Stimulated activated CD4-positive, alpha-beta T cell treated with anti-CD3 and anti-CD28 coated beads, Interleukin-12 subunit alpha, Interleukin-12 subunit beta, amount 100 ng/mL, for 24 hours (primary cell): ENCODE data around the gene LRCOL1.
A peak's percentile ranks its signal among the peaks of the same experiment; 100 is the strongest.
"Not testable (repeated sequence)": the region's sequence is repeated elsewhere in the genome, so short reads cannot be mapped to it uniquely, and the experiment has no call there.

Source experiments
- DNase-seq, 2 experiments: peaks; one replicate each; pipeline ENCODE4 v3.0.0-alpha.2; 2020; ENCODE audit warnings: low read depth in 2 of 2

Gene LRCOL1

DNA sequence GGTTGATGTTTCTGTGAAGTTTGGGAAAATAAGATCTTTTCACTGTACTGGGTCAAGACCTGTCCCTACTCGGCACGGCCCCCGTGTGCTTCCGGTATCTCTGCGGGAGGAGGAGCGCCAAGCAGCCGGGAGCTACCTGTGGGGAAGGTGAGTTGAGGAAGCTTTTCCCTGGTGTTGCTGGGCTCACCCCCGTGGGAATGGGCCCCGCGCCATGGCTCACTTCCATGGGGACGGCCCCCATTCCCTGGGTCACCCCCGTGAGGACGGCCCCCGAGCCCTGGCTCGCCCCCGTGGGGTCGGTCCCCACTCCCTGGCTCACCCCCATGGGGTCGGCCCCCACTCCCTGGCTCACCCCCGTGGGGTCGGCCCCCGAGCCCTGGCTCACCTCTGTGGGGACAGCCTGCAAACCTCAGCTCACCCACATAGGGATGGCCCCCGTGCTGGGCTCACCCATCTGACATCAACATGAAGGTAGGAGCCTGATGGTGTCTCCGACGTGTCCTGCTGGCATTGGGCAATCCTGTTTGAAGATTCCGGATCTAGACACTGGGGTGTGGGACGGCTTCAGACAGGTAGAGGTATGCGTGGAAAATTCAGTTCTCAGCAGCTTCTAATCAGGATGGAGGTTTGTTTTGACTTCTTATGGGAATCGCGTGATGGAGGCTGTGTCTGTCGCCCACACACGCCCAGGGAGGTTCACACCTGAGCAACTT, 9.1 kb downstream of the LRCOL1 start:
- no peak for DNase-seq

DNA sequence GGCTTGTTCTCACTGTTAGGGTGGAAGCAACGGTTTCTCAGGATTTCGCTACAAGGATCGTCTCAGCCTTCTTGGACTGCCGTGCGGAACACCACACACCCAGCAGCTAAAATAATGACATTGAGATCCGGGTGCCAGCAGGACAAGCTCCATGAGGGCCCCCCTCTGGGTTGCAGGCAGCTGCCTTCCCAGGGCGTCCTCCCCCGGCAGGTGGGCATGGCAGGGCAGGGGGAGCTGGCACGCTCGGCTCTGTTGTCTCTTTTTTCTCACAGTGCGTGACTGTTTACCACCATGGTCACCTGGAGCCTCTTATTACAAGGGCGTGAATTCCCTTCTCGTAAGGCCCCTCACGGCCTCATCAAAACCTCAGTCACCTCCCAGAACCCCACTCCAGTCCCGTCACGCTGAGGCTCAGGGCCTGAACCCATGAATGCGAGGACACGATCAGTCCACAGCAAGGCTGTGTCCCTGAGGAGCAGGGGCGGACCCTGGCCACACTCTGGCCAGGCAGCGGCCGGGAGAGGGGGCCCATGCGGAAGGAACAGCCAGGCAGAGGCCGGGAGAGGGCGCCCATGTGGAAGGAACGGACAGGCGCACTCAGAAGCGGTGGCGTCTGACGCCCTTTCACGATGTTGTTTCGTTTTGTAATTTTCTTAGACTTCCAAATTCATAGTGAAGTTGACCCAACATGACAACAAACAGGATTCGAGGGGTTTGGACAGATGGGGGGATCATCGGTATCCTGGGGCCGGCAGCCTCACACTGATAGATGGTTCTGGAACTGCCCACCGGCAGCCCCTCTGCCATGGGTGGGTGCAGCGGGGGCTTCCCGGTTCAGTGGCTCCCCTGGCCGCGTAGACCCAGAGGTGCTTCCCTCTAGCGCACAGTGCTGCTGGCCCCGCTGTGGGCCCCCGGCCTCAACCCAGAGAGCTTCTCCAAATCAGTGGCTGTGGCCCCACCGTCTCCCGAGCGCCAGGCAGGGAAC, 10.0 kb downstream of the LRCOL1 start:
- no peak for DNase-seq

DNA sequence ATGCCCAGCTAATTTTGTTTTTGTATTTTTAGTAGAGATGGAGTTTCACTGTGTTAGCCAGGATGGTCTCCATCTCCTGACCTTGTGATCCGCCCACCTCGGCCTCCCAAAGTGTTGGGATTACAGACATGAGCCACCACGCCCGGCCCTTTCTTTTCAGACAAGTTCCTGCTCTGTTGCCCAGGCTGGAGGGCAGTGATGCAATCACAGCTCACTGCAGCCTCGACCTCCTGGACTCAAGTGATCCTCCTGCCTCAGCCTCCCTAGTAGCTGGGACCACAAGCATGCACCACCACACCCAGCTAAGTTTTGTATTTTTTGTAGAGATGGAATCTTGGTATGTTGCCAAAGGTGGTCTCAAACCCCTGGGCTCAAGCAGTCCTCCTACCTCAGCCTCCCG, 10.9 kb downstream of the LRCOL1 start:
- not testable (repeated sequence) for DNase-seq

DNA sequence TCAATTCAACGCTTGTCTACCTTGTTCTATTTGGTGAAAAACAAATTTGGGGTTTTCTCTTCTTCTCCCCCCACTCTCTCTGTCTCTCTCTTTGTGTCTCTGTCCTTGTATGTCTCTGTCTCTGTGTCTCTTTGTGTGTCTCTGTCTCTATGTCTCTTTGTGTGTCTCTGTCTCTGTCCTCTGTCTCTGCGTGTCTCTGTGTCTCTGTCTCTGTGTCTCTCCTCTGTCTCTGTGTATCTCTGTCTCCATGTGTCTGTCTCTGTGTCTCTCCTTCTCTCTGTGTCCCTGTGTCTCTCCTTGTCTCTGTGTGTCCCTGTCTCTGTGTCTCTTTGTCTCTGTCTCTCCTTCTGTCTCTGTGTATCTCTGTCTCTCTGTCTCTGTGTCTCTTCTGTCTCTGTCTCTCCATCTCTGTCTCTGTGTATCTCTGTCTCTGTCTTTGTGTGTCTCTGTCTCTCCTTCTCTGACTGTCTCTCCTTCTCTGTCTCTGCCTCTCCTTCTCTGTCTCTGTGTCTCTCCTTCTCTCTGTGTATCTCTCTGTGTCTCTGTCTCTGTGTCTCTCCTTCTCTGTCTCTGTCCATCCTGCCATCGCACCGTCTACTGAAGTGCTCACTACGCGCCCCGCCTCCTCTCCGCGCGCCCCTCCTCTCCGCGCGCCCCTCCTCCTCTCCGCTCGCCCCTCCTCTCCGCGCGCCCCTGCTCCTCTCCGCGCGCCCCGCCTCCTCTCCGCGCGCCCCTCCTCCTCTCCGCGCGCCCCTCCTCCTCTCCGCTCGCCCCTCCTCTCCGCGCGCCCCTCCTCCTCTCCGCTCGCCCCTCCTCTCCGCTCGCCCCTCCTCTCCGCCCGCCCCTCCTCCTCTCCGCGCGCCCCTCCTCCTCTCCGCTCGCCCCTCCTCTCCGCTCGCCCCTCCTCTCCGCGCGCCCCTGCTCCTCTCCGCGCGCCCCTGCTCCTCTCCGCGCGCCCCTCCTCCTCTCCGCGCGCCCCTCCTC, 12.8 kb downstream of the LRCOL1 start:
- no peak for DNase-seq

DNA sequence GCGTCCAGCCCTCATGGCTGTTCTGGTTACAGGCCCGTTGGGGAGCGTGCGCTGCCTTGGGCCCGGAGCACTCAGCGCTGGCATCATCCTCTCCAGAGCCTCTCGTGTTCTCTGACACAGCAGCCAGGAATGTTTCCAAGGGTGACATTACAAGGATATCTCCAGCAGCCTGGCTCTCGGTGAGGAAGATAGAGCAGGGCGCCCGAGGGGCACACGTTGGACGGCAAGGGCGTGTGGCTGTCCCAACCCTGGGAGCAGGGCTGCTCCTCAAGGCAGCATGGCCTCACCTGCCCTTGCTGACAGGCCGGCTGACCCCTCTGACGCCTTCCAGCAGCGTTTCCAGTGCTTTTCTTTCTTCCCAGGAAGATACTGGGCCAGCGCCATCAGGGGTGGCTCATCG, 14.4 kb downstream of the LRCOL1 start:
- DNase-seq, result no peak

DNA sequence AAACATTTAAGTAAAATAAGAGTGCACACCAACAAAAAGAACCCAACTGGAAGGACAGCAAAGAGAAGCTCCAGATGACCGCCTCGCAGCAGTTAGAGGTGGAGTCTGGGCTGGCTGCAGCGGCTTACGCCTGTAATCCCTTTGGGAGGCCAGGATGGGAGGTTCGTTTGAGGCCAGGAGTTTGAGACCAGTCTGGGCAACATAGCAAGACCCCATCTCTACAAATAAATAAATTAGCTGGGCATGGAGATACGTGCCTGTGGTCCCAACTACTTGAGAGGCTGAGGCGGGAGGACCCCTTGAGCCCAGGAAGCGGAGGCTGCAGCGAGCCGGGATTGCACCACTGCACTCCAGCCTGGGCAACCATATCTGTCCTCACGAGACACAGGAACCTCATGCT, 15.2 kb downstream of the LRCOL1 start:
- DNase-seq, result no peak

DNA sequence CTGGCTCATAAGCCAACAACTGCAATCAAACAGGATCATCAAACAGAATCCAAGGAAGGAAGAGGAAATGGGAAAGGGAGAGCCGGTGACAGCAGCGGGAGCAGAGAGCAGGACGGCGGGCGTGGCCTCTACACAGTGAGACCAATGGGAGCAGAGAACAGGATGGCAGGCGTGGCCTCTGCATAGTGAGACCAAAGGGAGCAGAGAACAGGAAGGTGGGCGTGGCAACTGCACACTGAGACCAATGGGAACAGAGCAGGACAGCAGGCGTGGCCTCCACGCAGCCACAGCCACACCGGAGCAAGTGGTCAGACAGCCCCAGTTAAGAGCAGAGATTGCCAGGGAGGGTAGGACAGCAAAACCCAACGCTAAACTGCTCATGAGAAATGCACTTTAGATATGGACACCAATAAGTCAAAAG, 16.4 kb downstream of the LRCOL1 start:
- DNase-seq, result peak in 1 of 2 experiments; percentile 18

DNA sequence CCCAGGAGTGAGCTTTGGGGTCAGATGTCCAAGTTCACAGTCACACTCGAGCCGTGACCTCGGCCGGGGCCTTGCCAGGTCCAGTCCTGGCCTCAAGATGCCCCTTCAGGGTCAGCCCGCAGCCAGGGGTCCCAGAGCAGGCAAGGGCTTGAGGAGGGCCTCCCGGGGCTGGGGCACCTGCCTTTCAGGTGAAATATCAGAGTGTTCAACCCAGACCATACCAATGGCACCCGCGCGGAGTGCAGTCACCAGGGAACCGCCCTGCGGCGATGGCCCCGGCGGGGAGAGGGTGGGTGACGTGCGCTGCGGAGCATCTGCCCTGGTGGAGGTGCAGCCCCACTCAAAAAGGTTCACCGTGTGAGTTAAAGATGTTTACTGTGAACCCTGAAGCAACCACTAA, 16.9 kb downstream of the LRCOL1 start:
- no peak for DNase-seq

DNA sequence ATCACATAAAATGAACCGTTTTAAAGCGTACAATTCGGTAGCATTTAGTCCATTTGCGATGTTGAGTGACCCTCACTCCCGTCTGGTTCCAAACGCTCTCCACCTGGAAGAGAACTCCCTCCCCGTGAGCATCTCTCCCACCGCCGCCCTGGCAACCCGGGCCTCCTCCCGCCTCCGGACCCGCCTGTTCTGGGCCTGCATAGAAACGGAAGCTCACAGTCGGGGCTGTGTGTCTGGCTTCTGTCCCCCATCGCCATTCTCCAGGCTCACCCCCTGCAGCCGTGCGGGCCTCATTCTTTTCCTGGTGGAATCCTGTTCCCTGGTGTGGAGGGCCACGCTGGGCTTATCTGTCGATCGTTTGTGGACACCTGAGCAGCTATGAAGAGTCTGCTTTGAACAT, 17.3 kb downstream of the LRCOL1 start:
- DNase-seq, result no peak

DNA sequence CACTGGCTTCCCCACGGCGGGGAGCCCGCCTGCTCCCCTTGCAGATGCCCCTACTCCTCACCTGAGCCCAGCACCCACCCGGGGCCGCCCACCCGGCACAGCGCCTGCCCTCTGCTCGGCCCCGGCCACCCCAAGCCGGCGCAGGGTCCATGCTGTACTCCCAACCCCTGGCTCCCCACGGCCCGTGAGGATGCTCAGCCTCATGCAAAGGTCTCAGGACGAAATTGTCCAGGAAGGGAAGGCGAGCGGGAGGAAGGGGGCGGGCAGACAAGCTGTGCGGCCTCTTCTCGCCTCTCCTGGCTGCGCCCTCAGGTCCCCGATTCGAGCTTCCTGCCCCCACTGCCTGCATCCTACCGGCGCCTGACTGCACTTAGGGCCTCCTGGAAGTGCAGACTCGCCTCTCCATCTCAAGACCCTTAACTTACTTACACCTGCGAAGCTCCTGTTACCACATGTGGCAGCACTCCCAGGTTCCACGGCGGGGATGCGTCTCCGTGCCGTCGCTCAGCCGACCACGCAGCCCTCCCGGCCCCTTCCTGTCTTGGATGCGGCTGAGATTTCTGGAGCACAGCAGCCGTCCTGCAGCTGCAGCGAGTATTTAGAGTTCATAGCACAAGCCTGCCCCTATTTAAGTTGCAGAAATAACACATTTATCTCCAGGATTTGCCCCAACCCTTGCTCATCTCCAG, 18.0 kb downstream of the LRCOL1 start:
- DNase-seq, result no peak

DNA sequence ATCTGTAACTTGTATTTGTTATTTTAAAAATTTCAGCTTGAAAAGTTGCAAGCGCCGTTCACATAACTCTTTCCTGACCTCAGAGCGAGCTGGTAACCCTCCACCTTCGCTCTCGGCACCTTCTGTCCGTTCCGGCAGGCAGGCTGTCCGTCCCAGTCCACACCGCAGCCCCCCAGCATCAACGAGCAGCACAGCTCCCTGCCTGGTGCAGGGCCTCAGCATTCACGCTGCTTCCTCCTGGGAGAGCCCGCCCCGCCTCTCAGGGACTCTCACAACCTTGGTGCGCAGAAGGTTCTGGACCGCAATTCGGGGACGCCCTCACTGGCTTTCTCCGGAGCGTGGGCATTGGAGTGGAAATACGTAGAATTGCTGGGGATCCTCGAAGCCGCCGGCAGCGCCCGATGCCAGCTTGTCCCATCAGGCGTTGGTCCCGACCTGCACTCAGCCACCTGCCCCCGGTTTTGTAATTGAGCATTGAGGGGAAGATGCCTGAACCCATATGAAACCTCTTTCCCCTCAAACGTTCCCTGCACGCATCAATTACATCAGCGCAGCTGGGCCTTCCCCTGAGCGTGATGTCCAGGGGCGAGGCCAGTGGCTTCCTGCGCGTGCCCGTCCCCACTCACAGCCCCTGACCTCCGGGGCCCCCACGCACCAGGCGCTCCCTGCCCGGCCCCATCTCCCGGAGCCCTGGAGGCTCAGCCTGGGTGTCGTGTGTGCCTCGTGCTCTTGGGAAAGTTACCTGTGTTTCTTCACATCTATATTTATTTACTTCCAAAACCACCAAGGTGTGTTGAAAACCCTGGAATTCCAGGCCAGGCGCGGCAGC, 19.1 kb downstream of the LRCOL1 start:
- no peak for DNase-seq

DNA sequence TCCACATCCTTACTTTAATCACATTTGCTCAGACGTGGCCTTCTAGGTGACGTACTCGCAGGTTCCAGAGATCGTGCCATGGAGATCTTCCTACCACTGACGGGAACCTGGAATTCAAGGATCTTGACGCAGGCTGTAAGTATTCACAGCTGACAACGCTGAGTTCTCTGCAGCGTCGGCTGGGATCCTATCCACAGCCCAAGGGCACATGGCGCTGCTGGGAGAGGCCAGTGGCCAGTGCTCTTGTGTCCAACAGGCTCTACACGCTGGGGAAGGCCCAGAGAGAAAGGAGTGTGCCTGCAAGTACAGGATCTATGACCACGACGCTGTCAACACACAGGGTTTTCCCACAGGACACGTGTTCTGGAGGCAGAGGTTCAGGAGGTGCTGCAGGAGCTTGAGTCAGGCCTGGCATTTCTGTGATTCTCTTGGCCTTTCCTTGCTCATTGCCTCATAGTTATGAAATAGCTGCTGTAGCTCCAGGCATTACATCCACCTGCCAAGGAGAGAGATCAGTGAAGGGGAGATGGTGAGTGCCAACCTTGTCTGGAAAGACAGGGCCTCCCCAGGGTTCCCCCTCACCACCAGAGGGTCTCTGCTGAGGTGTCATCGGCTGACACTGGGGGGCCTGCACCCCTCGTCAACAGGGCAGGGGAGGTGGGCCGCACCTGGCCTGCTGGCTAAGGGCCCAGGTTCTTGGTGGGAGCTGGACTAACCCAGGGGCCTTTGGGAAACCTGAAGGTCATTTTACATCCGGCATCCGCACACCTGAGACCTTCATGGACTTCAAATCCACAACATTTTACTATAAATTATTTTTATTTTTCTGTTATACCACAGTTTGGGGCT, 21.3 kb downstream of the LRCOL1 start:
- no peak for DNase-seq

DNA sequence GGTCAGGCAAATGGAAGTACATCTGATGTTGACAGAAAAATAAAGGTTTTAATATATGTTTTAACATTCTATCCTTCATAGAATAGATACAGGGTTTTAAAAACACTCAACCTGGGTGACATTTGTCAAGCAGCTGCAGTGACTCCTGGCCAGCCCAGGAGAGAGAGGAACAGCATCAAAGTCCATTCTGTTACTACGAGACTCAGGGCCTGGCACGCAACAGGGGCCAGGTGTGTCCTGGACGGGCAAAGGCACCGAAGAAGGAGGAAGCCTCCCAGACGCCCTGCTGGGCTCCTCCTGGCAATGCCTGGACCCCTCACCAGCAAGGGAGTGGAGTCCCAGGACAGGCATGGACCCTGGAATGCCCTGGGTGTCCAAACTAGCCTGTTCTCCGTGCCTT, 22.1 kb downstream of the LRCOL1 start:
- DNase-seq, result no peak

DNA sequence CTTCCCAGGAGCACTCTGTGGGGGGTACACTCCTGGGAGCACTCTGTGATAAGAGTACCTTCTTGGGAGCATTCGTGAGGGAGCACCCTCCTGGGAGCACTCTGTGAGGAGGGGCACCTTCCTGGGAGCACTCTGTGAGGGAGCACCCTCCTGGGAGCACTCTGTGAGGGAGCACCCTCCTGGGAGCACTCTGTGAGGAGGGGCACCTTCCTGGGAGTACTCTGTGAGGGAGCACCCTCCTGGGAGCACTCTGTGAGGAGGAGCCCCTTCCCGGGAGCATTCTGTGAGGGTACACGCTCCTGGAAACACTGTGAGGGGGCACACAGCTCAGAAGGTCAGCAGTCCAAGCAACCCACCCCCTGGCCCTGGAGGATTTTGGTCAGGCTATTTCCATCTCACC, 22.6 kb downstream of the LRCOL1 start:
- DNase-seq, result no peak

DNA sequence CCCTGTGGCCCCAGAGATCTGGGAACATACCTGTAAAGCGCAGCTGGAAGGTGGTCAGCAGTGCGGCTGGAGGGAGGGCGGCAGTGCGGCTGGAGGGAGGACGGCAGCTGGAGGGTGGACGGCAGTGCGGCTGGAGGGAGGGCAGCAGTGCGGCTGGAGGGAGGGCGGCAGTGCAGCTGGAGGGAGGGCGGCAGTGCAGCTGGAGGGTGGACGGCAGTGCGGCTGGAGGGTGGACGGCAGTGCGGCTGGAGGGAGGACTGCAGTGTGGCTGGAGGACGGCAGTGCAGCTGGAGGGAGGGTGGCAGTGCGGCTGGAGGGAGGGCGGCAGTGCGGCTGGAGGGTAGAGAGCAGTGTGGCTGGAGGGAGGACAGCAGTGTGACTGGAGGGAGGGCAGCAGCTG, 23.5 kb downstream of the LRCOL1 start:
- DNase-seq, result no peak

DNA sequence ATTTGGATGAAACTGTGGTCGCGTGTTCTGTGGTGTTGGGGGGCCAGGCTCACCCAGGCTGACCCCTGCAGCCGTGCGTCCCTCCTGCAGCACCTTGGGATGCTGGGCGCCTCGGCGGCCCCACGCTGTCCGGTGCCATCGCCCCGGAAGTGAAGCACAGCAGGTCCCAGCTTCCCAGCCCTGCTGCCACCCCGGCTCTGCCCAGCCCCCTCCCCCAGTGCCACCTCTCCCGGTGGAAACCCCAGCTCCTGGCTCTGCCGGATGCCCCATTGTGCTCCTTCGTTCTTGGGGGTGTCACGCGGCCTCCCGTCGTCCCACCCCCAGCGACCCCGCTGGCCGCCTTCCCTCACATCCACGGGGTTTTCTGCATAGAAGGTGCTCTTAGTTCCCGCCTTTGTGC, 25.2 kb downstream of the LRCOL1 start:
- DNase-seq, result no peak

DNA sequence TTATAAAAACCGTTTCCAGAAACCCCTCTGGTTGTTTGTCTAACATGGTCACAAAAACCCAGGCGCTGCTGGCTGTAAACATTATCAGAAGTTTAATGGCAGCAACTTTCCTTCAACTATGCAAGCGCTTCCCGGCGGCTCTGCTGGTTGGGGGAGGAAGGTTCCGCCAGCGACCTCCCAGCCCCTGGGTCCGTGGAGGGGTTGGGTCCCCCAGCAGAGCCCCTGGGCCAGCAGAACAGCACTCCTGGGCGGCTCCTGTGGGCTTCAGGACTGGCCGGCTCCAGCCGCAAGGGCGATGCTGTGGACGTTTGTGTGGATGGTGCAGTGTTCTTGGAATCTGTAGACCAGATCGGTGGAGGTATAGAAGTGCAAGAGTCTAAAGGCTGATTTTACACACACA, 26.0 kb downstream of the LRCOL1 start:
- DNase-seq, result no peak

DNA sequence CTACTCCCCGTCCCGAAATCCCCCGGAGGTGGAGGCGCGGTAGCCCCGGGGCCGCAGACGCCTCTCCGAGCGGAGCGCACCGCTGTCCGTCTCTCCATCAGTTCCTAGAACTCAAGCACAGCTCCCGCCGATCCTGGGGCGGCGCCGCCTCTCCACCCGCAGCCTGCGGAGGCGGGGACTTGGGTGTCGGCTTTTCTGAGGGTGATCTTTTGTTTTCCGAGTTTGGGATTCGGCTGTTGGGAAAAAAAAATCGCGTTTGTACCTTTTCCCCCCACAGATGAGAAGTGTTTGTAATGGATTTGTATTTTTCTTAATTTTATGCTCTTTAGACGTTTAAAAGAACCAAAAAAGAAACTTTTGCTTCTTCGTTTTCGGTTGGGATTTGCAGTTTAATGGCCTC, 26.6 kb downstream of the LRCOL1 start:
- DNase-seq, result no peak

DNA sequence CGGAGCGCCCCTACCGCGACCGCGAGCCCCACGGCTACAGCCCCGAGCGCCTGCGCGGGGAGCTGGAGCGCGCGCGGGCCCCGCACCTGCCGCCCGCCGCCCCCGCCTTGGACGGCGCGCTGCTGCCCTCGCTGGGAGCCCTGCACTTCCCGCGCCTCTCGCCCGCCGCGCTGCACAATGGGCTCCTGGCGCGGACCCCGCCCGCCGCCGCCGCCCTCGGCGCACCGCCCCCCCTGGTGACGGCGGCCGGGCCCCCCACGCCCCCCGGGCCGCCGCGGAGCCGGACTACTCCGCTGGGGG, 27.0 kb downstream of the LRCOL1 start:
- DNase-seq, result no peak
